Liver (tissue), 9 donors: ENCODE results near the gene SULT1A2. TPM values are rescaled to one million over a fixed set of nuclear protein-coding genes. Genes with fewer than 3 reads are reported as not detected.
A peak's percentile ranks its signal among the peaks of the same experiment; 100 is the strongest.
"Not testable (repeated sequence)": the region's sequence is repeated elsewhere in the genome, so short reads cannot be mapped to it uniquely, and the experiment has no call there.

Experiments
- DNase-seq: peaks from one replicate; pipeline ENCODE4 v3.0.0-alpha.2; 2017; ENCODE audit warnings: low spot score
- H3K27ac ChIP-seq, 2 donors: one replicate each; pipeline ENCODE4 v1.7.0; 2013; ENCODE audit warnings: inconsistent platforms in 2 of 2, low read length in 2 of 2, control low read depth in 1 of 2, low read depth in 1 of 2, mild to moderate bottlenecking in 1 of 2
- H3K27me3 ChIP-seq, 4 donors: one replicate each; pipeline versions ENCODE4 v1.6.1 to v1.7.0; 2013; ENCODE audit warnings: low read length in 3 of 4, inconsistent platforms in 1 of 4, mild to moderate bottlenecking in 1 of 4, moderate library complexity in 1 of 4; ENCODE audit not compliant: control insufficient read depth in 4 of 4, insufficient read depth in 4 of 4
- H3K36me3 ChIP-seq, 4 donors: one replicate each; pipeline versions ENCODE4 v1.6.1 to v1.7.0; 2013; ENCODE audit warnings: low read length in 3 of 4, mild to moderate bottlenecking in 3 of 4, low read depth in 1 of 4, moderate library complexity in 1 of 4; ENCODE audit not compliant: control insufficient read depth in 4 of 4, insufficient read depth in 3 of 4
- H3K4me1 ChIP-seq, 4 donors: one replicate each; pipeline versions ENCODE4 v1.6.1 to v1.7.0; 2013; ENCODE audit warnings: low read length in 3 of 4, mild to moderate bottlenecking in 3 of 4, moderate library complexity in 1 of 4; ENCODE audit not compliant: control insufficient read depth in 4 of 4, insufficient read depth in 4 of 4
- H3K4me3 ChIP-seq, 3 donors: one replicate each; pipeline versions ENCODE4 v1.6.1 to v1.7.0; 2013; ENCODE audit warnings: low read length in 3 of 3, control low read depth in 1 of 3, low read depth in 1 of 3, mild to moderate bottlenecking in 1 of 3
- H3K9ac ChIP-seq, 2 donors: one replicate each; pipeline ENCODE4 v1.7.0; 2013; ENCODE audit warnings: low read length in 2 of 2, mild to moderate bottlenecking in 2 of 2, moderate library complexity in 2 of 2, control low read depth in 1 of 2, low read depth in 1 of 2
- H3K9me3 ChIP-seq, 4 donors: one replicate each; pipeline versions ENCODE4 v1.6.1 to v1.7.0; 2013; ENCODE audit warnings: low read length in 3 of 4; ENCODE audit not compliant: control insufficient read depth in 4 of 4
- ATF3 ChIP-seq: IDR thresholded peaks from 2 replicates; pipeline ENCODE4 v1.6.1; 2016; ENCODE audit warnings: antibody characterized with exemption
- EGR1 ChIP-seq, 2 donors: IDR thresholded peaks; 2 replicates each; pipeline ENCODE4 v1.6.1; 2016 to 2018; ENCODE audit warnings: antibody characterized with exemption in 2 of 2, low read depth in 2 of 2
- FOXA1 ChIP-seq: IDR thresholded peaks from 2 replicates; pipeline ENCODE4 v1.6.1; 2016; ENCODE audit warnings: antibody characterized with exemption
- GABPA ChIP-seq, 2 donors: IDR thresholded peaks in 1 of 2; conservative IDR thresholded peaks in 1 of 2; 2 replicates each; pipeline ENCODE4 v1.6.1; 2016; ENCODE audit warnings: antibody characterized with exemption in 2 of 2, mild to moderate bottlenecking in 1 of 2, moderate library complexity in 1 of 2
- HNF4A ChIP-seq, 2 donors: conservative IDR thresholded peaks; 2 replicates each; pipeline ENCODE4 v1.6.1; 2016; ENCODE audit warnings: antibody characterized with exemption in 2 of 2, mild to moderate bottlenecking in 2 of 2
- JUND ChIP-seq, 2 donors: IDR thresholded peaks; 2 replicates each; pipeline ENCODE4 v1.6.1; 2016; ENCODE audit warnings: antibody characterized with exemption in 2 of 2
- RAD21 ChIP-seq, 2 donors: IDR thresholded peaks; 2 replicates each; pipeline ENCODE4 v1.6.1; 2016; ENCODE audit warnings: antibody characterized with exemption in 2 of 2, mild to moderate bottlenecking in 2 of 2
- RXRA ChIP-seq, 2 donors: IDR thresholded peaks; 2 replicates each; pipeline ENCODE4 v1.6.1; 2017 to 2018; ENCODE audit warnings: antibody characterized with exemption in 2 of 2, mild to moderate bottlenecking in 1 of 2
- SP1 ChIP-seq: IDR thresholded peaks from 2 replicates; pipeline ENCODE4 v1.6.1; 2018; ENCODE audit warnings: antibody characterized with exemption, mild to moderate bottlenecking
- ZBTB33 ChIP-seq: IDR thresholded peaks from 2 replicates; pipeline ENCODE4 v1.6.1; 2016; ENCODE audit warnings: antibody characterized with exemption
- WGBS: extraction: QIAGEN DNeasy Blood & Tissue Kit; methylation state at CpG from one replicate; pipeline ENCODE4 v1.1.7; 2013; 5-methylcytosine and 5-hydroxymethylcytosine counted together
- polyA plus RNA-seq, 2 donors: library from polyadenylated mRNA; stranded (reverse) in 1 of 2; unstranded in 1 of 2; fragments of 200-250 nt in 1 of 2; fragments of >200 nt in 1 of 2; fragmentation: Nextera tagmentation in 1 of 2; extraction: Ambion mirVana in 1 of 2; gene quantifications; one replicate each; pipeline versions ENCODE4 v1.2.1 to v1.2.3, GENCODE V29; 2013 to 2015
- total RNA-seq, 2 donors: library from RNA; depleted of rRNA; stranded (reverse); fragments of >200 nt; gene quantifications; one replicate each; pipeline ENCODE4 v1.2.3, GENCODE V29; 2014
- donor health status: healthy.
- donor health status: healthy.
- donor health status: healthy.
- donor health status: healthy.
- donor health status: healthy.

SULT1A2 gene
- 10 to 100 TPM in 1 of 2 donors, 1 to 10 TPM in 1; 1.6 to 19.2 TPM for total RNA-seq
- polyA plus RNA-seq, result 10 to 100 TPM; 10.6 to 29.4 TPM

- WGBS, result 12% methylated on average over 11 of the region's 11 CpGs
- peaks cover 7 to 32% (median 25%) of the 10 kb centered on the region in 4 donors for H3K4me1 ChIP-seq
- H3K27ac ChIP-seq, result peak within 1 kb of the TSS; percentile 70 to 81
Measured at GRCh38 chr16:28596840-28597691, at the start of gene SULT1A2. TSS of gene SULT1A2 (minus strand) at chr16:28597050. CDS start at chr16:28595930, 1,120 bp downstream.

GRCh38 chr16:28639959-28640358 is 43.1 kb upstream of the SULT1A2 start:
- DNase-seq, H3K4me3 ChIP-seq, H3K27me3 ChIP-seq, H3K9me3 ChIP-seq, H3K4me1 ChIP-seq, H3K36me3 ChIP-seq, H3K9ac ChIP-seq, H3K27ac ChIP-seq: not testable (repeated sequence)
- WGBS, result 70% methylated on average over 2 of the region's 2 CpGs

More at GRCh38 chr16:28596840-28597691, at the start of gene SULT1A2:
- peak; percentile 48 to 60 for TF ChIP-seq HNF4A (conservative IDR thresholded peaks at IDR 0.05)
- peak; percentile 47 for TF ChIP-seq SP1
- peak in 1 of 2 donors; percentile 13 for TF ChIP-seq RAD21 (IDR thresholded peaks at IDR 0.05)
- TF ChIP-seq RXRA (IDR thresholded peaks at IDR 0.05), result peak; percentile 73 to 85
- peak in 1 of 2 donors; percentile 22 for TF ChIP-seq EGR1 (IDR thresholded peaks at IDR 0.05; ENCODE audit: low read depth in 2 of 2)
- TF ChIP-seq ZBTB33, result no peak
- peak; percentile 13 for TF ChIP-seq FOXA1
- TF ChIP-seq ATF3, result no peak
- peak in 1 of 2 donors; percentile 69 for TF ChIP-seq GABPA (IDR thresholded peaks at IDR 0.05 in 1 of 2, conservative IDR thresholded peaks at IDR 0.05 in 1 of 2)
- TF ChIP-seq JUND (IDR thresholded peaks at IDR 0.05), result peak in 1 of 2 donors; percentile 28
- peak within 1 kb of the TSS in 1 of 2 donors; percentile 28 for H3K9ac ChIP-seq
- H3K27me3 ChIP-seq, result no peaks in the 10 kb centered on the region
- H3K9me3 ChIP-seq, result no peaks in the 10 kb centered on the region
- H3K36me3 ChIP-seq, result peaks cover 0 to 6% (median 3%) of the 10 kb centered on the region in 4 donors
- DNase-seq, result peak; percentile 52
- H3K4me3 ChIP-seq, result peak within 1 kb of the TSS in 2 of 3 donors; percentile 27 to 38

GRCh38 chr16:28638359-28638758 is 41.5 kb upstream of the SULT1A2 start:
- 78% methylated on average over 4 of the region's 5 CpGs for WGBS
- not testable (repeated sequence) for H3K4me3 ChIP-seq, H3K4me1 ChIP-seq, H3K9ac ChIP-seq, H3K9me3 ChIP-seq, DNase-seq, H3K36me3 ChIP-seq, H3K27ac ChIP-seq, H3K27me3 ChIP-seq

- H3K27me3 ChIP-seq, DNase-seq, H3K9me3 ChIP-seq, H3K4me3 ChIP-seq, H3K27ac ChIP-seq, H3K36me3 ChIP-seq, H3K9ac ChIP-seq, H3K4me1 ChIP-seq: not testable (repeated sequence)
- WGBS, result no CpG with 5 or more reads among the region's 1 CpG
Measured at GRCh38 chr16:28637765-28638164, 40.9 kb upstream of the SULT1A2 start, which contains the start of gene NPIPB8. TSS of gene NPIPB8 (plus strand) at chr16:28638065. CDS start at chr16:28638361, 296 bp downstream.

GRCh38 chr16:28636093-28636823 is 39.4 kb upstream of the SULT1A2 start:
- not testable (repeated sequence) for H3K4me3 ChIP-seq, H3K27ac ChIP-seq, H3K4me1 ChIP-seq, DNase-seq, H3K9me3 ChIP-seq, H3K27me3 ChIP-seq, H3K9ac ChIP-seq, H3K36me3 ChIP-seq
- 70% methylated on average over 5 of the region's 5 CpGs for WGBS

GRCh38 chr16:28630905-28631304 is 34.1 kb upstream of the SULT1A2 start:
- not testable (repeated sequence) for H3K27ac ChIP-seq, DNase-seq, H3K9me3 ChIP-seq, H3K4me3 ChIP-seq, H3K4me1 ChIP-seq, H3K9ac ChIP-seq, H3K27me3 ChIP-seq, H3K36me3 ChIP-seq
- 84% methylated on average over 4 of the region's 5 CpGs for WGBS
